ENCODE results near the gene RXRG. TPM values are rescaled to one million over a fixed set of nuclear protein-coding genes. Genes with fewer than 3 reads are reported as not detected.

RXRG gene
- total RNA-seq, 1 experiment from 2014 or later: not detected

- no peak overlapping the region for H3K14ac ChIP-seq (ENCODE audit: insufficient read depth, low read length)
- no peak overlapping the region for H3K9ac ChIP-seq (ENCODE audit: extremely low read depth, insufficient read length, low read length)
- no peaks in the 10 kb centered on the region for H3K4me1 ChIP-seq (ENCODE audit: insufficient read depth, low read length)
- H4K8ac ChIP-seq (replicated peaks; ENCODE audit: insufficient read length, low read depth, low read length): no peak overlapping the region
- no peak overlapping the region for H3K18ac ChIP-seq (ENCODE audit: insufficient read length, low read depth, low read length)
- no peak overlapping the region for H3K4me2 ChIP-seq (ENCODE audit: insufficient read depth, insufficient read length, low read length)
- no peak overlapping the region for H2BK5ac ChIP-seq (ENCODE audit: insufficient read length, low read length)
- no peak overlapping the region for H2BK12ac ChIP-seq (ENCODE audit: insufficient read length, low read depth, low read length)
- no peaks in the 10 kb centered on the region for H3K23me2 ChIP-seq (ENCODE audit: insufficient read length, low read depth, low read length, poor library complexity, severe bottlenecking)
- no peak overlapping the region for H3K4me3 Mint-ChIP-seq
- H2AK5ac ChIP-seq (ENCODE audit: insufficient read length, low read length): no peak overlapping the region
- no peaks in the 10 kb centered on the region for H3K27me3 ChIP-seq (ENCODE audit: insufficient read depth, low read length)
- H3K9me3 Mint-ChIP-seq: no peaks in the 10 kb centered on the region
- H3K9me3 ChIP-seq (ENCODE audit: control insufficient read depth, low read depth, low read length): no peaks in the 10 kb centered on the region
- WGBS (ENCODE audit: extremely low coverage, insufficient read length, low lambda C conversion rate): no CpG with 5 or more reads among the region's 2 CpGs
- no peaks in the 10 kb centered on the region for H4K20me1 ChIP-seq (ENCODE audit: control insufficient read depth, insufficient read depth, insufficient read length)
- DNase-seq: no peak
- H4K91ac ChIP-seq (ENCODE audit: insufficient read length, low read depth, low read length): no peak overlapping the region
- H3K56ac ChIP-seq (ENCODE audit: insufficient read length, low read depth, low read length): no peak overlapping the region
- no peak overlapping the region for H3K4ac ChIP-seq (ENCODE audit: low read depth, low read length)
- no peak for TF ChIP-seq CTCF (conservative IDR thresholded peaks at IDR 0.05)
- no peaks in the 10 kb centered on the region for H3K36me3 Mint-ChIP-seq (ENCODE audit: insufficient read depth in 1 of 3, low read depth in 3 of 3)
- H3K27me3 Mint-ChIP-seq (ENCODE audit: low read depth): peaks cover 55% of the 10 kb centered on the region
- no peak overlapping the region for H2BK20ac ChIP-seq (ENCODE audit: low read depth, low read length, poor library complexity, severe bottlenecking)
- no peak overlapping the region for H2BK15ac ChIP-seq (ENCODE audit: low read depth, low read length)
- H3K4me1 Mint-ChIP-seq: peaks cover 5 to 6% of the 10 kb centered on the region in 2 experiments
- no peak overlapping the region for H3T11ph ChIP-seq (ENCODE audit: low read length)
- no peak overlapping the region for H2AFZ ChIP-seq (ENCODE audit: low read length)
- no peak overlapping the region for H3K27ac Mint-ChIP-seq
- H3K79me2 ChIP-seq (ENCODE audit: insufficient read depth, low read length): no peaks in the 10 kb centered on the region
- H4K5ac ChIP-seq (ENCODE audit: insufficient read length, low read depth, low read length): no peak overlapping the region
- no peaks in the 10 kb centered on the region for H3K79me1 ChIP-seq (ENCODE audit: insufficient read depth, low read depth, low read length, poor library complexity, severe bottlenecking)
- H3K23ac ChIP-seq (ENCODE audit: insufficient read length, low read depth, low read length): no peak overlapping the region
- H2BK120ac ChIP-seq (ENCODE audit: low read depth, low read length, poor library complexity, severe bottlenecking): no peak overlapping the region
- H3K27ac ChIP-seq (ENCODE audit: insufficient read length, low read depth, low read length): no peak overlapping the region
Measured at GRCh38 chr1:165389609-165390008, 55.3 kb downstream of the RXRG start.

Measured in H9 (cell line).